Measurements from ENCODE around the gene ARPC1B.
A peak's percentile ranks its signal among the peaks of the same experiment; 100 is the strongest.
"Not testable (repeated sequence)": the region's sequence is repeated elsewhere in the genome, so short reads cannot be mapped to it uniquely, and the experiment has no call there.

The ARPC1B gene

GRCh38 chr7:99408379-99409191 lies 34.1 kb downstream of the ARPC1B start, which contains the start of the genes BUD31 and PDAP1:
Gene BUD31 (plus strand): TSS chr7:99408969. CDS start chr7:99411093, 2,124 bp downstream.
Gene PDAP1 (minus strand): TSS chr7:99408597. CDS start chr7:99408548, 49 bp downstream.
- H3K27me3 Mint-ChIP-seq (ENCODE audit: low read depth) = no peaks in the 10 kb centered on the region
- peak within 1 kb of the TSS; percentile 95 to 99 (median 99) for H3K4me3 Mint-ChIP-seq
- TF ChIP-seq, protein P1, sequence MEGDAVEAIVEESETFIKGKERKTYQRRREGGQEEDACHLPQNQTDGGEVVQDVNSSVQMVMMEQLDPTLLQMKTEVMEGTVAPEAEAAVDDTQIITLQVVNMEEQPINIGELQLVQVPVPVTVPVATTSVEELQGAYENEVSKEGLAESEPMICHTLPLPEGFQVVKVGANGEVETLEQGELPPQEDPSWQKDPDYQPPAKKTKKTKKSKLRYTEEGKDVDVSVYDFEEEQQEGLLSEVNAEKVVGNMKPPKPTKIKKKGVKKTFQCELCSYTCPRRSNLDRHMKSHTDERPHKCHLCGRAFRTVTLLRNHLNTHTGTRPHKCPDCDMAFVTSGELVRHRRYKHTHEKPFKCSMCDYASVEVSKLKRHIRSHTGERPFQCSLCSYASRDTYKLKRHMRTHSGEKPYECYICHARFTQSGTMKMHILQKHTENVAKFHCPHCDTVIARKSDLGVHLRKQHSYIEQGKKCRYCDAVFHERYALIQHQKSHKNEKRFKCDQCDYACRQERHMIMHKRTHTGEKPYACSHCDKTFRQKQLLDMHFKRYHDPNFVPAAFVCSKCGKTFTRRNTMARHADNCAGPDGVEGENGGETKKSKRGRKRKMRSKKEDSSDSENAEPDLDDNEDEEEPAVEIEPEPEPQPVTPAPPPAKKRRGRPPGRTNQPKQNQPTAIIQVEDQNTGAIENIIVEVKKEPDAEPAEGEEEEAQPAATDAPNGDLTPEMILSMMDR (IDR thresholded peaks at IDR 0.05; ENCODE audit: unreplicated experiment in 3 of 3) = no peak
- H3K9me3 Mint-ChIP-seq = no peaks in the 10 kb centered on the region
- peaks cover 32% of the 10 kb centered on the region for H3K4me1 Mint-ChIP-seq
- H3K36me3 Mint-ChIP-seq (ENCODE audit: low read depth) = peaks cover 38% of the 10 kb centered on the region
- peak within 1 kb of the TSS; percentile 98 to 100 (median 100) for H3K27ac Mint-ChIP-seq

DNA sequence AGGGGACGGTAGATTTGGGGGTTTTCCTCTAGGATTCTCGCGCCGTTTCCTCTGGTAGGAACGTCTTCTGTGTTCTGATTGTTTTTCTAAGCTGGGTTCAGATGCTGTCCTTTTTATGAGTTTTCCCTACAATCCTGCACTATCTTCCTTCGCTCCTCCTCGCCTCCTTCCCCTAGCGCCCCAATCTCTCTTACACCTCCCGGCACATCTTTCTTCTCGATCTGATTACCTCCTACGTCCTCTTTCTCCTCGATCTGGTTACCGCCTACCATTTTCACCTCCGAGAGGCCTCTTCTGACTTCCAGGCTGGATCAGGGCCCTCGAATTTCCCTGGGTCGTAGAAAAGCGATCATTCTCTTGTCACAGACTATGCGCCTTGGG lies 34.7 kb downstream of the ARPC1B start:
- peak overlapping the region; percentile 98 to 100 (median 100) for H3K27ac Mint-ChIP-seq
- H3K4me1 Mint-ChIP-seq = peaks cover 28% of the 10 kb centered on the region
- TF ChIP-seq, protein P1 (IDR thresholded peaks at IDR 0.05; ENCODE audit: unreplicated experiment in 3 of 3) = no peak
- H3K27me3 Mint-ChIP-seq (ENCODE audit: low read depth) = no peaks in the 10 kb centered on the region
- no peaks in the 10 kb centered on the region for H3K9me3 Mint-ChIP-seq
- peak overlapping the region; percentile 95 to 99 (median 99) for H3K4me3 Mint-ChIP-seq
- H3K36me3 Mint-ChIP-seq (ENCODE audit: low read depth) = peaks cover 33% of the 10 kb centered on the region

- Mint-ChIP-seq H3K36me3 (ENCODE audit: low read depth) (peaks cover 37% of the 10 kb centered on the region), H3K27ac (peak overlapping the region; percentile 98 to 100 (median 100)), H3K9me3 (no peaks in the 10 kb centered on the region), H3K4me3 (peak overlapping the region; percentile 95 to 99 (median 99)), H3K4me1 (peaks cover 26% of the 10 kb centered on the region), H3K27me3 (ENCODE audit: low read depth) (no peaks in the 10 kb centered on the region)
- TF ChIP-seq, protein P1 (IDR thresholded peaks at IDR 0.05; ENCODE audit: unreplicated experiment in 3 of 3) = no peak
These were observed 35.3 kb downstream of the ARPC1B start for GRCh38 chr7:99409806-99410205.

GRCh38 chr7:99410635-99411034 lies 36.1 kb downstream of the ARPC1B start:
- Mint-ChIP-seq H3K27ac (peak overlapping the region; percentile 84 to 100 (median 98)), H3K36me3 (ENCODE audit: low read depth) (peaks cover 46% of the 10 kb centered on the region), H3K27me3 (ENCODE audit: low read depth) (no peaks in the 10 kb centered on the region), H3K4me1 (peaks cover 26% of the 10 kb centered on the region), H3K4me3 (peak overlapping the region; percentile 95 to 99 (median 99)), H3K9me3 (no peaks in the 10 kb centered on the region)
- TF ChIP-seq, protein P1 (IDR thresholded peaks at IDR 0.05; ENCODE audit: unreplicated experiment in 3 of 3) = no peak

DNA sequence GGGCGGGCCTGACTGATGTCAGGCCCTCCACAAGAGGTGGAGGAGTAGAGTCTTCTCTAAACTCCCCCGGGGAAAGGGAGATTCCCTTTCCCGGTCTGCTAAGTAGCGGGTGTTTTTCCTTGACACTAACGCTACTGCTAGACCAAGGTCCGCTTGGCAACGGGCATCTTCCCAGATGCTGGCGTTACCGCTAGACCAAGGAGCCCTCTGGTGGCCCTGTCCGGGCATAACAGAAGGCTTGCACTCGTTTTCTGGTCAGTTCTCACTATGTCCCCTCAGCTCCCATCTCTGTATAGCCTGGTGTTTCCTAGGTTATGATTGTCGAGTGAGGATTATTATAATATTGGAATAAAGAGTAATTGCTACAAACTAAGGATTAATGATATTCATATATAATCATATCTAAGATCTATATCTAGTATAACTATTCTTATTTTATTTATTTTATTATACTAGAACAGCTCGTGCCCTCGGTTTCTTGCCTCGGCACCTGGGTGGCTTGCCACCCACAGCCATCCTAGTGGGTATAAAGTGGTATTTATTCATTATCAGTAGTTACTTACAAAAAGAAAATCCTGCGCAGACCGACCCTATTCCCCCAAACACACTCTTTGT lies 41.1 kb downstream of the ARPC1B start:
- TF ChIP-seq, protein P1 (IDR thresholded peaks at IDR 0.05; ENCODE audit: unreplicated experiment in 3 of 3) = peak; percentile 56 to 67 (median 67)
- H3K4me1 Mint-ChIP-seq; H3K9me3 Mint-ChIP-seq; H3K4me3 Mint-ChIP-seq; H3K27ac Mint-ChIP-seq; H3K27me3 Mint-ChIP-seq (ENCODE audit: low read depth): not testable (repeated sequence)
- peaks cover 77% of the 10 kb centered on the region for H3K36me3 Mint-ChIP-seq (ENCODE audit: low read depth)
